PC-3 (cell line): Measurements from ENCODE around the gene TMTC2. TPM values are rescaled to one million over a fixed set of nuclear protein-coding genes. Genes with fewer than 3 reads are reported as not detected.

ENCODE experiments used
- ATAC-seq: fragments of 200-7000 bp; cut with Tn5 transposase; 2 replicates; pipeline ENCODE4 v1.9.1; 2020; ENCODE audit warnings: mild to moderate bottlenecking, moderate library complexity
- BruUV-seq: library from RNA; stranded (reverse); fragments of 400-500 nt; replicated peaks from 2 replicates; lab custom pipeline; 2021; lab: Mats Ljungman, UMichigan
- CTCF ChIA-PET: fragments of 300-600 bp; sonication (Branson Sonifier 250); formaldehyde crosslinking; loops from one replicate; lab custom pipeline; 2022; ENCODE audit warnings: antibody characterized with exemption; lab: Charles Lee
- POLR2A ChIA-PET: fragments of 300-600 bp; sonication (Branson Sonifier 250); formaldehyde crosslinking; loops from one replicate; lab custom pipeline; 2022; ENCODE audit warnings: antibody characterized with exemption; ENCODE audit not compliant: unreplicated experiment; lab: Charles Lee
- DNase-seq: peaks from one replicate; pipeline ENCODE4 v3.0.0-alpha.2; 2015
- H2AFZ ChIP-seq: fragments of 300-600 bp; sonication (generic); 2 replicates; pipeline ENCODE4 v1.6.0; 2016; ENCODE audit warnings: antibody characterized with exemption, low read length
- H3F3A ChIP-seq: fragments of 300-600 bp; sonication (generic); one replicate; pipeline ENCODE4 v1.6.0; 2017; ENCODE audit warnings: antibody characterized with exemption, low read length, control low read depth, mild to moderate bottlenecking; ENCODE audit not compliant: unreplicated experiment
- H3K27ac ChIP-seq: fragments of 300-600 bp; sonication (generic); 2 replicates; pipeline ENCODE4 v1.5.1; 2016; ENCODE audit warnings: mild to moderate bottlenecking, low read length
- H3K27me3 ChIP-seq: fragments of 300-600 bp; sonication (generic); 2 replicates; pipeline ENCODE4 v1.6.1; 2016; ENCODE audit warnings: low read length, mixed read lengths
- H3K36me3 ChIP-seq: fragments of 300-600 bp; sonication (generic); 2 replicates; pipeline ENCODE4 v1.6.1; 2016; ENCODE audit warnings: low read depth, mixed run types, low read length, mixed read lengths
- H3K4me1 ChIP-seq: fragments of 300-600 bp; sonication (generic); 2 replicates; pipeline ENCODE4 v1.5.1; 2016; ENCODE audit warnings: low read length; ENCODE audit not compliant: insufficient read depth
- H3K4me2 ChIP-seq: fragments of 300-600 bp; sonication (generic); 2 replicates; pipeline ENCODE4 v1.6.0; 2016; ENCODE audit warnings: low read length
- H3K4me3 ChIP-seq: fragments of 300-600 bp; sonication (generic); 2 replicates; pipeline ENCODE4 v1.5.1; 2016; ENCODE audit warnings: mild to moderate bottlenecking, low read length, mixed read lengths
- H3K79me2 ChIP-seq: fragments of 300-600 bp; sonication (generic); 2 replicates; pipeline ENCODE4 v1.6.1; 2017; ENCODE audit warnings: low read length, mixed read lengths
- H3K9ac ChIP-seq: fragments of 300-600 bp; sonication (generic); 2 replicates; pipeline ENCODE4 v1.6.0; 2016; ENCODE audit warnings: mild to moderate bottlenecking, low read length
- H3K9me2 ChIP-seq: fragments of 300-600 bp; sonication (generic); replicated peaks from 2 replicates; pipeline ENCODE4 v1.6.1; 2016; ENCODE audit warnings: mixed run types, low read length, mixed read lengths
- H3K9me3 ChIP-seq: fragments of 300-600 bp; sonication (generic); 2 replicates; pipeline ENCODE4 v1.6.1; 2016; ENCODE audit warnings: low read length, mixed read lengths
- H4K20me1 ChIP-seq: fragments of 300-600 bp; sonication (generic); 2 replicates; pipeline ENCODE4 v1.6.1; 2016; ENCODE audit warnings: low read length, mixed read lengths
- CTCF ChIP-seq: fragments of 300-600 bp; sonication (generic); conservative IDR thresholded peaks from 2 replicates; pipeline ENCODE4 v1.5.1; 2017; ENCODE audit warnings: antibody characterized with exemption, low read depth, mild to moderate bottlenecking, low read length
- EZH2 ChIP-seq: fragments of 300-600 bp; sonication (generic); IDR thresholded peaks from one replicate; pipeline ENCODE4 v1.6.1; 2017; ENCODE audit warnings: antibody characterized with exemption, mild to moderate bottlenecking, low read length; ENCODE audit not compliant: unreplicated experiment
- EZH2phosphoT487 ChIP-seq: fragments of 300-600 bp; sonication (generic); IDR thresholded peaks from 2 replicates; pipeline ENCODE4 v1.6.1; 2018; ENCODE audit warnings: mild to moderate bottlenecking, antibody characterized with exemption, low read length, borderline replicate concordance
- intact Hi-C: fragments of 100-400 bp; cut with micrococcal nuclease; formaldehyde crosslinking; loops from 2 replicates; pipeline ENCODE4 v1.9.0; 2023
- total RNA-seq: library from RNA; depleted of rRNA; stranded (reverse); fragments of >200 nt; gene quantifications from 2 replicates; pipeline ENCODE4 v1.2.3, GENCODE V29; 2014

The TMTC2 gene
- total RNA-seq, 1 experiment from 2014 or later = 10.7 TPM

- Histone ChIP-seq H3K79me2 (no peaks in the 10 kb centered on the region), H4K20me1 (no peaks in the 10 kb centered on the region), H3K27me3 (no peaks in the 10 kb centered on the region), H3K4me2 (no peak overlapping the region), H3F3A (no peaks in the 10 kb centered on the region), H3K9ac (no peak overlapping the region), H3K4me3 (no peak overlapping the region), H3K4me1 (no peaks in the 10 kb centered on the region; the same call in 1 of the 2 replicates), H3K9me2 (no peaks in the 10 kb centered on the region), H2AFZ (no peak overlapping the region), H3K9me3 (no peaks in the 10 kb centered on the region), H3K27ac (no peak overlapping the region), H3K36me3 (no peaks in the 10 kb centered on the region)
- ChIA-PET POLR2A (no interaction called here), CTCF (no interaction called here)
- intact Hi-C loops = no loop called here
- ATAC-seq (no peak), DNase-seq (no peak)
- TF ChIP-seq EZH2 (no peak), CTCF (no peak), EZH2phosphoT487 (no peak)
- no TSS peak for BruUV-seq
These were observed 412.7 kb downstream of the TMTC2 start for GRCh38 chr12:83099436-83099835.

- intact Hi-C loops = no loop called here
- Histone ChIP-seq H3K36me3 (no peaks in the 10 kb centered on the region), H3K27me3 (no peaks in the 10 kb centered on the region), H3K79me2 (no peaks in the 10 kb centered on the region), H4K20me1 (no peaks in the 10 kb centered on the region), H3K9me2 (no peaks in the 10 kb centered on the region), H3K27ac (no peak overlapping the region), H3K9ac (no peak overlapping the region), H3K4me1 (no peaks in the 10 kb centered on the region; the same call in 1 of the 2 replicates), H3K9me3 (no peaks in the 10 kb centered on the region), H3K4me2 (no peak overlapping the region), H3K4me3 (no peak overlapping the region), H3F3A (no peaks in the 10 kb centered on the region), H2AFZ (no peak overlapping the region)
- DNase-seq (peak; percentile 5), ATAC-seq (no peak)
- POLR2A ChIA-PET = no interaction called here
- no TSS peak for BruUV-seq
- CTCF ChIA-PET = no interaction called here
- TF ChIP-seq EZH2 (no peak), CTCF (no peak), EZH2phosphoT487 (no peak)
These were observed 415.8 kb downstream of the TMTC2 start for GRCh38 chr12:83102499-83102898.

- H3K9ac ChIP-seq = no peak overlapping the region
- no peaks in the 10 kb centered on the region; the same call in 1 of the 2 replicates for H3K4me1 ChIP-seq
- TF ChIP-seq EZH2 (no peak), EZH2phosphoT487 (no peak), CTCF (no peak)
- no peaks in the 10 kb centered on the region for H4K20me1 ChIP-seq
- no peaks in the 10 kb centered on the region for H3K27me3 ChIP-seq
- H2AFZ ChIP-seq = no peak overlapping the region
- no peak overlapping the region for H3K27ac ChIP-seq
- no peaks in the 10 kb centered on the region for H3K9me2 ChIP-seq
- no peaks in the 10 kb centered on the region for H3F3A ChIP-seq
- ATAC-seq = peak; percentile 84
- CTCF ChIA-PET = no interaction called here
- no peaks in the 10 kb centered on the region for H3K79me2 ChIP-seq
- no peaks in the 10 kb centered on the region for H3K36me3 ChIP-seq
- no peak overlapping the region for H3K4me3 ChIP-seq
- POLR2A ChIA-PET = no interaction called here
- no TSS peak for BruUV-seq
- H3K4me2 ChIP-seq = no peak overlapping the region
- DNase-seq = peak; percentile 47
- intact Hi-C loops = no loop called here
- no peaks in the 10 kb centered on the region for H3K9me3 ChIP-seq
These were observed 420.2 kb downstream of the TMTC2 start for GRCh38 chr12:83106873-83107272.
